22Rv1 (cell line): ENCODE results near the gene SLC22A15.

Source experiments
- CTCF ChIP-seq: fragments of 450-650 bp; IDR thresholded peaks from 2 replicates; pipeline ENCODE4 v1.5.1; 2017; ENCODE audit warnings: mild to moderate bottlenecking
- ZFX ChIP-seq: fragments of 450-650 bp; IDR thresholded peaks from 2 replicates; pipeline ENCODE4 v1.6.1; 2017; ENCODE audit warnings: antibody characterized with exemption, borderline replicate concordance

GRCh38 chr1:115929881-115930280 is 46.4 kb upstream of the SLC22A15 start:
- TF ChIP-seq CTCF (no peak), ZFX (no peak)
